Hematopoietic multipotent progenitor cell treated with erythropoietin and hydrocortisone succinate and interleukin-3 and kit ligand, for 6 days (in vitro differentiated cells): ENCODE results near the gene ARHGAP40.
"Not testable (repeated sequence)": the region's sequence is repeated elsewhere in the genome, so short reads cannot be mapped to it uniquely, and the experiment has no call there.

Experiments
- DNase-seq: peaks from one replicate; pipeline ENCODE4 v3.0.0-alpha.2; 2015

The ARHGAP40 gene

DNA sequence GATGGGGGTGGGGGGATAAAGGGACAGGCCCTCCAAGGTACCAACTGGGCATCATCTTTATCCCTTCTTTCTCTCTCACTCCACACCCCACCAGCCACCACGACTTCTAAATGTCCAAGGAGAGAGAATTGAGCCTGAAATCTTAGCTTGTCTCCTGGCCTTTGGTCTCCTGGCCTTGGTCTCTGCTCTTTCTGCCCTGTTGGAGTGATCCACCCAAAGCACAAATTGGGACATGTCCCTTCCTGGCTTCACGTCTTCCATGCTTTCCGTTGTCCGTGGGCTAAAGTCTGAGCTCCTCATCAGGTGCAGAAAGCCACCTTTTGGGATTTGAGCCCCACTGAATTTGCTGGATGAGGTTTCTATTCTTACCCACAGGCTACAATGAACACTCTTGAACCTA, 12.3 kb upstream of the ARHGAP40 start:
- DNase-seq: no peak

DNA sequence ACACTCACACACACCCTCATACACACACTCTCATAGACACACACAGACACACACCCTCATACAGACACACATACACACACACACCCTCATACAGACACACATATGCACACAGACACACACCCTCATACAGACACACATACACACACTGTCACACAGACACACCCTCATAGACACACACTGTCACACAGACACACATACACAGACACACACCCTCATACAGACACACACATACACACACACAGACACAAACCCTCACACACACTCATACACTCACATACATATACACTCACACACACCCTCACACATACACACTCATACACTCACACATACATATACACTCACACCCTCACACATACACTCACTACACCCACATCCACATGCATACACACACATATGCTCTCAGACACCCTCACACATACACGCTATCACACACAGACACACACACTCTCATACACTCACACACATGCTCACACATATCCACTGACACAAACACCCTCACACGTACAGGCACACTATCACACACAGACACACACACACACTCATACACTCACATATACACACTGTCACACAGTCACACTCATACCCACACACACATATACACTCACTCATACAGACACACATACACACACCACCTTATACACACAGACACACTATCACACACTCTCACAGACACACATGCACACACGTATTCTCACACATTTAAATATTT, 11.5 kb upstream of the ARHGAP40 start:
- DNase-seq: no peak

DNA sequence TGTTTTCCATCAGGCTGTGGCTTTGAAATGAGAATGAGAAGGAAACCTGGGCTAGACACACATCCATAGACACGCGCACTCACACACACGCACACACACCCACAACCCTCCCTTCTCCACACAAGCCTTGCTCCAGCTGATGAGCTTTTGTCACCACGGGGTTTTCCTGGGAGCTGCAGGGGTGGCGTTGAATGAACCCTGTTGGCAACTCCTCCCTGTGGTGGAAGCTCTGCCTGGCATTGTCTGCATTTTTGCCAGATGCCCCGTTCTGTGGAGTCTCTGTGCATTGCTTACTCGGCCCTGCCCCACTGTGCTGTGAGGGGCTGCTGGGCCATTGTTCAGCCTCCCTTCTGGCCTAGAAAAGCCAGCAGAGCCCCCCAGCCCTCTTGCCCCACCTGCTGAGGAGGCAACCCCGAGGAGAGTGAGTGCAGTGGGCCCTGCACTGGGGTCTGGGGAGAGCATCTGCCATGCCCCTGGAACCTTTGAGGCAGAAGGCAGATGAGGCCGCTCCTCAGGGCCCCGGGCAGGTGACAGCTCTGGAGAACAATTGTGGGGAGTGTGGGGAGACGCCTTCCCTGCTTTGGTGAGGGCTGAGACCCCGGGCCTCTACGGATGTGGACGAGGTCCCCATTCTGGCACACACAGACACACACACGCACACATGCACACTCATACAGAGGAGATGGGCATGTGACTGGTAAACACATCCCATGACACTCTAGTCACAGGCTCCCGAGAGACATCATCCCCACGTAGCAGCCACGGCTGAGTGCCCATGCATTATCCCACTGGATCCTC, 10.7 kb upstream of the ARHGAP40 start:
- DNase-seq: no peak

DNA sequence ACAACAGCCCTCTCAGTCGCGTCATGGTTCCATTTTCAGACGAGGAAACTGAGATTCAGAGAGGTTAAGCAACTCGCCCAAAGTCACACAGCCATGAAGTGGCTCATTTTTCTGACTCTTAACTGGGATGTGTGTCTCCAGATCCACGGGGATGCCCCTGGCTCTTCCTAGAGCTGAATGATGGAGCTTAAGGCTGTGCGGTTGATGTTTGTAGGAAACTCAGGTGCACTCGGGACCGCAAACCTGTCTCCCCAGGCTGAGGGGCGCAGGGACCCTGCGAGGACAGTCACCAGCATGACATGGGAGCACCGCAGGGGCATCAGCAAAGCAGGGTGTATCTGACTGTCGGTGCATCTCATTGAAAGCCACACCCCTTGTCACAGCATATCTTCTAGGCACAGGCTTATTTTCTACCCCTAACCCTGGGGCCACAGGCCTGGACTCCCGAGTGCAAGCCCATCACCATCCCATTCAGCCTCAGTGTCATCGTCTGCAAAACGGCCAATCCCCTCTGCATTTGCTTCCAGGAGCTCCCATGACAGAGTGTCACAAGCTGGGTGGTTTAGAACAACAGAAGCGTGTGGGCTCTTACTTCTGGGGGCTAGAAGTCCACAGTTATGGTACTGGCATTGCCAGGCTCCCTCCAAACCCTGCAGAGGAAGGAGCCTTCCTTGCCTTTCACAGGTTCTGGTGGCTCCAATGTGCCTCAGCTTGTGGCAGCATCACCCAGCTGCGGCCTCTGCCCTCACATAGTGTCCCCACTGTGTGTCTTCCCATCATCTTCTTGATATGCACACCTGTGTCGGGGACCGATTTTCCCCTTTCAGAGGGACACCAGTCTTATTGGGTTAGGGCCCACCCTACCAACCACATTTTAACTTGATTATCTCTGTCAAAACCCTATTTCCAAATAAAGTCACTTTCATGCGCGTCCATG, 9.9 kb upstream of the ARHGAP40 start:
- no peak for DNase-seq

DNA sequence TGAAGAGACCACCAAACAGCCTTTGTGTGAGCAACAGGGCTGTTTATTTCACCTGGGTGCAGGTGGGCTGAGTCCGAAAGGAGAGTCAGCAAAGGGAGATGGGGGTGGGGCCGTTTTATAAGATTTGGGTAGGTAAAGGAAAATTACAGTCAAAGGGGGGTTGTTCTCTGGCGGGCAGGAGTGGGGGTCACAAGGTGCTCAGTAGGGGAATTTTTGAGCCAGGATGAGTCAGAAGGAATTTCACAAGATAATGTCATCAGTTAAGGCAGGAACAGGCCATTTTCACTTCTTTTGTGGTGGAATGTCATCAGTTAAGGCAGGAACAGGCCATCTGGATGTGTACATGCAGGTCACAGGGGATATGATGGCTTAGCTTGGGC, 9.2 kb upstream of the ARHGAP40 start:
- not testable (repeated sequence) for DNase-seq

DNA sequence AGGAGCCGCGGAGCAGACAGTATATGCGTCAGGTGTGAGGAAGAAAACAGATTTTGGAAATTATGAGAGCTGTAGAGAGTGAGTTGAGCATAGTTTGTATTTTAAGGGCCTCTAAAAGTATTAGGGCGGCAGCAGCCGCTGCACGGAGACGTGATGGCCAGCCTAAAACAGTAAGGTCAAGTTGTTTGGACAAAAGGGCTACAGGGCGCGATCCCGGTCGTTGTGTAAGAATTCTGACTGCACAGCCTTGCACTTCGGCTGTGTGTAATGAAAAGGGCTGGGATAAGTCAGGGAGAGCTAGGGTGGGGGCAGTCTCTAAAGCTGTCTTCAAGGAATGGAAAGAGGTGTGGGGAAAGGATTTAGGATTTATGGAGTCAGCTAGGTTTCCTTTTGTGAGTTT, 7.3 kb upstream of the ARHGAP40 start:
- not testable (repeated sequence) for DNase-seq

DNA sequence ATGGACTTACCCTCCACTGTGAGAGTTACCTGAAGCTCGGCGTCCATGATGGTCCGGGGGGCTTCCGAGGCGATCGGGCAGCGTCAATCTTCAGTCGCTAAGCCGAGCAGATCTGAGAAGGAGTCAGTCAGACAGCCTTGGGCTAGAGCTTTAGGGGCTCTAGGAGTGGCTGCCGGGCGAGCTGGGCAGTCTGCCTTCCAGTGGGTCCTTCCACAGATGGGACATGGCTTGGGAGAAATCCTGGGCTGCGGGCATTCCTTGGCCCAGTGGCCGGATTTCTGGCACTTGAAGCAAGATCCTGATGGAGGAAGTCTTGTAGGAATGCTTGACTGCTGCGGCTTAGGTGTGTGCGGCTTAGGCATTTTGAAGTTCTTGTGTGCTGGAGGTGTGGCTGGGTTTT, 5.7 kb upstream of the ARHGAP40 start:
- DNase-seq: not testable (repeated sequence)

DNA sequence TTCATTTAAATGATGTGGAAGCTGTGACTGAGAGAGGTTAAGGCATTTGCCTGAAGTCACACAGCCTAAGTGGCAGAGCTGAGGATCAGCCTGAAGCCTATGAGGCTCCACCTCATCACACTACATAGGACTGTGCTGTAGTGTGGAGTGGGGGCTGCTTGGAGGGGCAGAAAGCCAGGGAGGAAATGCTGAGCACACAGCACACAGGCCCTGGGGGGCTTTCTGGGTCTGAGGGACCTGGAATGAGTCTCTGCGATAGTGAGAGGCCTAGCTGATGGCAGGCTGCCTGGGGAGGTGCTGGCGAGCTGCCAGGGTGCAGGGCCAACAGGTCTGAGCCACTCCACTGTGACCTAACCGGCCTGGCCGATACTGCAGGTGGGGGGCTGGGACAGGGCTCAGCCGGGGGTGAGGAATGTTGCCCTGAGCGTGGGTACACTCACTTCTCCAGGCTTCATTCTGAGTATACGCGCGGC, 2.2 kb upstream of the ARHGAP40 start:
- no peak for DNase-seq

DNA sequence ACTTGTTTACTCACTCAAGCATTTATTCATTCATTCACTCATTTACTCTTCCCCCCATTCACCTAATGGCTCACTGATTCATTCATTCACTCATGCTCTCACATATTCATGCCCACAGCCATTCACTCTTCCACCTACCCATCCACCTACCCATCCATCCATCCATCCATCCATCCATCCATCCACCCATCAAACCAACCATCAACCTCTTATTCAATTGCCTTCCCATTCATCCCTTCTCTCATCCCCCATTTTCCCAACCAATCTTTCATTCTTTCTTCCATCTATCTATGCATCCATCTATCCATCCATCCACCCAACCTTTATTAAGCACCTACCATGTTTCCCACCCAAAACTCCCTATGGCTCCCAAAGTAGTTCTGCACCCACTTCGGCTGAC, 1.6 kb upstream of the ARHGAP40 start:
- DNase-seq: no peak

DNA sequence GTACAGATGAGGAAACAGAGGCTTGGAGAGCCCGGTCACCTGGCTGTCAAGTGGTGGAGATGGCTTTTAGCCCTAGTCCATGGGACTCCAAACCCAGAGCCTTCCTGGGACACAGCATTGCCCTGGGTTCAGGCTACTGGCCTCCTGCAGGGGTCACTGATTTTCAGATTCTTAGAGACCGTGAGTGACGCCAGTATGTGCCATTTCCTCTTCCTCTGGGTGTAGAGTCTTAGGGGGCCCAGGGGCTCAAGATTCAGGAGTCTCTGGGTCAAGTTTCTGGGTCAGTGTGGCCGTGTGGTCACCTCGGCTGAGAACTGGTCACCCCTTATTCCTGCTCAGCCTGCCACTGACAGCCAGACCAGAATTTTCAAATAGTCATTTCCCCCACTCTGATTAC, 574 bp downstream of the ARHGAP40 start:
- DNase-seq: no peak

DNA sequence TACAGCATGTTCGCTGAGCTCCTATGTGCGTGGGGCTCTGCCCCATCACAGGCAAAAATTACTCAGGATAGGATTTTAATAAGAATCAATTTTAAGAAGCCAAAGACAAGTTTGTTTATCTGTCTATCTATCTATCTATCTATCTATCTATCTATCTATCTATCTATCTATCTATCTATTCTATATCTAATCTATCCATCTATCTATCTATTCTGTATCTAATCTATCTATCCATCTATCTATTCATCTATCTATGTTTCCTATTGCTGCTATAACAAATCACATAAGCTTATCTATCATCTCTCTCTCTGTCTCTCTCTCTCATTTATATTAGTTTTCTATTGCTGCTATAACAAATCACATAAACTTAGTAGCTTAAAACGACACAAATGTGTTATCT, 1.7 kb downstream of the ARHGAP40 start:
- no peak for DNase-seq

DNA sequence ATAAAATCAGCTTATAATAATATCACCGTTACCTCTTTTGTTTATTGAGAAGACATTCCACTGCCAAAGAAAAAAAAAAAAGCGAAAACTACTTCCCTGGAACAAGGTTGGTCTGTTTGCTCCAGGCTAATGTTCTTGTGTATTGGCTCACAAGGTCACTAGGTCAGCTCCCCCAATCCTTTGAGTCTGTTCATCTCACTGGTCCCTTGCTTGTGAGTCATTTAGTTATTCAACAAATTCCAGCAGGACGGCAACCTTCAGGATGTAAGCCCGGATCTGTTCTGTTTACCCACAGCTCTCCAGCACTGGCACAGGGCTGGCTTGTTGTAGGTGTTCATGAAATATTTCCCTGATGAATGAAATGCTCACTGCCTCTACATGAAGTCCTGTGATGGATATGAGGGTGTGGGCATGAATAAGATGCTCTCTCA, 3.3 kb downstream of the ARHGAP40 start:
- no peak for DNase-seq

DNA sequence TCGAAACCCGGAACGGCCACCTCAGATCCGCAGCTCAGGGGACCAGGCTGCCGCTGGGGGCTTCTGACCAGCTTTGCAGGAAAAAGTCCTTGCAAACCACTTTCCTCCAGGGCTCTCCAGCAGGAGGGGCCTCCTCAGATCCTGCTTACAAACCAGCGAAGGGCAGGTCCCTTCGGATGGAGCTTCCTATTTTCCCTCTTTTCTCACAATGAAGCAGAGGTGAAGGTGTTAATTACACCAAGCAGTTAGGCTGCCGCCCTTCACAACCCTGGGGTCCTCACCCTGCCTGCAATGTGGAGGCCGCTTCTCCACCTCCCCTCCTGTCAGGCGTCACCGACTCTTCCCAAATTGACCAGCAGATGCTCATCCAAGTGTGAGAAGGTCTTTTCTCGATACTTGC, 5.7 kb downstream of the ARHGAP40 start:
- DNase-seq: no peak

DNA sequence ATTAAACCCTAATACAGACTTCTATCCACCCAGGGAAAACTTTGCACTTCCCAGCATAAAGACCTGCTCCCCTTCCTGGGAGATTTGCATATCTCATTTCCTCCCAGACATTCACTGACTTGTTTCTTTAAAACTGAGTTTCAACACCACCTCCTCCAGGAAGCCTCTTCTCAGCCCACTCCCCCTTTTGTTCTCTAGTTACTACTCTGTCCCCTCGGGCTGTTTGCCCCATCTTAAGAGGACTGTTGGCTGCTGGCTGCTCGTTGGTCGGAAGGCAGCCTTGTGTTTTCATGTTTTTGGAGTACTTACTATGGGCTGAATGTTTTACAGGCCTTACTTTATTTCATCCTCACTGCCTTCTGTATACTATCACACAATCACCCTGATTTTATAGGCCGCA, 6.6 kb downstream of the ARHGAP40 start:
- no peak for DNase-seq

DNA sequence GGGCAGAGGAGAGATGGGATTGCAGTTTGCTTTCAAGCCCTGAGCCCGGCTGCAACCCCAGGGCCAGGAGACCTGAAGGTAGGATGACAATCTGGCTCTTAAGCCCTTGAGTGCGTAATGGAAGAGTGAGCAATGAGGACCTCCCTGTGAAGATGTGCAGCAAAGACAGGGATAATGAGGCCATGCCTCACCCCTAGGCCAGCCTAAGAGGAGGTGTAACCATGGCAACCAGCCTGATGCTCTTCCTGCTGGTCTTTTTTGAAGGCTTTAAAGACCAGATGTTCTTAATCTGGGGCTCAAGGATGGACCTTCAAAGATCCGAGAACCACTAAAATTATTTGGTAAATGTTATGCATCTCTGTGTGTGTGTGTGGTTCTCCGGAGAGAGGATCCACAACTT, 8.2 kb downstream of the ARHGAP40 start:
- DNase-seq: no peak

DNA sequence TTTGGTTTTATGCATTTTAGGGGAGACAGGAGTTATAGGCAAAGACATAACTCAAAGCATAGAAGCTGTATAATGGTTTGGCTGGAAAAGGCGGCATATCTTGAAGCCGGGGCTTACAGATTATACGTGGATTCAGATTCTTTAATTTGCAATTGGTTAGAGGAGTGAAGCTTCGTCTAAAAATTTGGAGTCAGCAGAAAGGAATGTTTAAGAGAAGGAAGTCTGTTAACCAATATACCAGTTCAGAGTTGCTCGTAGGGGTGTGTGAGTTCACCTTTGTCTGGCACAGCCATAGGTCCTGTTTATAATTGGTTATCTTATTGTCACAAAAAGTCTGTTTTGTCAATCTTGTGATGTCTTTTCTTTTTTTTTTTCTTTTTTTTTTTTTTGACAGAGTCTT, 8.9 kb downstream of the ARHGAP40 start:
- DNase-seq: no peak

DNA sequence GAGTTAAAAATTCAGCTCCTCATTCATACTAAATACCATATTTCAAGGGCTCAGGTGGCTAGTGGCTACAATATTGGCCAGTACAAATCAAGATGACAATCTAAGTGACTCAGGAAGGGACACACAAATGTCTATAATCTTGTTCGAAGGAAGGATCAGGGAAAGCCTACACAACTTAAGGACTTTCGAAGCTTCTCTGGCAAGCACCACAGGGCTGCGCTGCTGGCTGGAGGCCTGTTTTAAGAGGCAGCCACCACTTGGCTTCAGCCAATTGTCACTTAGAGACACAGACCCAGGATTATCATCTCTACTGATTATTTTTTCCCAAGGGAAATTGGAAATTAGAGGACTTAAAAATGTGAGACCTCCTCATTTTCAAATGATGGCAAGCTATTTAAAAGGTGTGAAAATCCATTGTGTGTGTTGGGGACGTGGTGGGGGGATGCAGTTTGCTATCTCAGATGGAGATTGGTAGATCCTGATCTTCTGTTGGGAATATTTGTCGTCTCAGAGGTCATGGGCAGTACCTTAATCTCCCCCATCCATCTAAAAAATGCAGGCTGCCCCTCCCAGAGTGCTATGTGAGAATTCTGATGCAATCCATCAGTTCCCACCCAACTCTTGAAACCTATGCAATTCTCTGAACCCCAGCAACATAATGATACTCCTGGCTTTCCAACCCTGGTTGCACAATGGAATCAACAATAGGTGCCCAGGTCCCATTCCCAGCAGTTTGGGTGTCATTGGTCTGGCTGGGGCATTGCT, 11.3 kb downstream of the ARHGAP40 start:
- no peak for DNase-seq

DNA sequence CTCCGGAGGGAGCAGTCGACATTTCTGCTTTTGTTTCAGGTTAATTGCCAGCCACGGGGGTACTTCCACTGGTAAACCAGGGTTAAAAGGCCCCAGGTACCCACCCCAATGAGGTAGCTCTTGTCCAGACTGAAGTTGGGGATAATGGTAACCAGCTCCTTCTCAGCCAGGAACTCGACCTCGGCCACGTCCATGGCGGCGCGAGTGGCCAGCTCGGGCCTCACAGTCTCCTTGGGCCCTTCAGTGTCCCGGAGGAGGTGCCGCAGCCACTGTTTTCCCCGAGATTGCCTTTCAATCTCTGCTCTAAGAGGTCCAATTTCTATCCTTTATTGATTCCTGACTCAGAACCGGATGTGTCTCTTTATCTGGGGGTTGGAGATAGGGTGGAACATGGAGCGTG, 13.7 kb downstream of the ARHGAP40 start:
- DNase-seq: no peak

DNA sequence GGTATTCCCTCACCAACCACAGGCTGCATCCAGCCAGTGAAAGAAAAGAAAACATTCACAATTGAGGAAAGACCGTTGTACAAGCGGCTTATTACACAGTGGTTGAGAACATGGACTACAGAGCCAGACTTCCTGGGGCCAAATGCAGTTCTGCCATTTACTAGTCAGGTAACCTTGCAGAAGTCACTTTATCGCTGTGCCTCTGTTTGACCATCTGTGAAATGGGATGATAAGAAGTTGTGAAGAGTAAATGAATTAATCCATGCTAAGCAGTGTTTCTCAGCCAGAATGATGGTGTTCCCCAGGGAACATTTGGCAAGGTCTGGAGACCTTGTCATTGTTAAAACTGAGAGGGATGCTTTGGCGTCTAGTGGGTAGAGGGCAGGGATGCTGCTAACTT, 14.8 kb downstream of the ARHGAP40 start:
- DNase-seq: no peak

DNA sequence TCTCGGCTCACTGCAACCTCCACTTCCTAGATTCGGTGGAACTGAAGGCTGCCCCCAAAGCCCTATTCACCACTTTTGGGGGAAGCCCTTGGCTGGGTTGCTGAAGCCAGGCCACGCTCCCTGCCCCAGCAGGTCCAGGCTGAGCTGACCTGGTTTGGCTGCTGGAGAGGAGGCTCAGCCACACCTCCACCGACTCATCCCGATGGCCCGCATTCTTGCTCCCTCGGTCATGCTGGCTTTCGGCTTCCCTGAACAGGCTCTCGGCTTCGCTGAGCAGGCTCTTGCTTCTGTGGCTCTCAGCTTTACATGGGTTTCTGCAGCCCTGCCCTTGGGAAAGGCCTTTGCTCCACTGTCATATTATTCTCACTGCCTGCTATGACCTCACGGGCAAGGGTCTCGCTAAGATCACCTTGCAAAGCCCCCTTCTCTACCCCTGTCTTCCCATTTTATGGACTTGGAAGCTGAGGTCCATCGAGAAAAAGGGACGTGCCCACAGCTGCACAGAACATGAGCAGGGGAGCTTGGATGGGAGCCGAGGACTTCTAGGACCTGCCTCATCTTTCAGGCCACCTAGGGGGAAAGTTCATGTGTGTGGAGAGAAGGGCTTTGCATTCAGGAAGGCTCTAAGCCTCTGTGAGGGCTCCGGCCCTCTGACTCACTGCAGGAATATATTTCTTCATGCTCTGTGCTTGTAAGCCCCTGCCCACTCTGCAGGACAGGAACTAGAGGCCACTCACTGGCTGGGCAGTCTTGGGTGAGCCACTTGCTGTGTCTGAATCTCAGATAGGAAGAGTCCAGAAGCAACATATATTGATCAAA, 15.6 kb downstream of the ARHGAP40 start:
- no peak for DNase-seq

DNA sequence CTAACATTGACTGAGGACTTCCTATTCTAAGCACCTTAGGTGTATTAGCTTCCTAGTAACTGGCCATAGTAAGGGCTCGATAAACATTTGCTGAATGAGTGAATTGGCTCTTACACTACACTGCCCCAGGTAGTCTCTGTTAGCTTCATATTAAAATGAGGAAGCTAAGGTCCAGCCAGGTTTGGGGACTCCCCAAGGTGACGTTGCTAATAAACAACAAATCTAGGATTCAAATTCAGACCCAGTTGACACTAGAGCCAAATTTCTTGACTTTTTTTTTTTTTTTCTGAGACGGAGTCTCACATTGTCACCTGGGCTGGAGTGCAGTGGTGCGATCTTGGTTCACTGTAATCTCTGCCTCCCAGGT, 16.2 kb downstream of the ARHGAP40 start:
- DNase-seq: no peak

DNA sequence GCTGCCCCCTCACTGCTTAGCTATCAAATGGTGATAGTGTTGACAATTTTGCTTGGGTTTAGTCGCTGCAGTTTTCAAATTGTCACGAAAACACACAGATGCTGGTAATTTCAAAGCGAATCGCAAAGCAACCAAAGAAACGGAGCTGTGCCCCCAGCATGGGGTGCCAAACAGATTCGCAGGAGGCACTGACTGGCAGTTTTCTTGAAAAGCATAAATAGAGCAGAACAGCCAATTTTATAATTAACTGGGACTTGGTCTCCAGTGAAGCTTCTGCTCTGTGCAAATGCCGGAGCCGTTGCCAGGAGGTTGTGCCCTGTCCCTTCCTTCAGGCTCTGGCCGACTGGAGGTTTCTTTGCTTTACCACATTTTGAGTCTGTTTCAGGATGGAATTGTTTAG, 18.8 kb downstream of the ARHGAP40 start:
- no peak for DNase-seq
